Inflammatory macrophage treated with lipopolysaccharide for 4 hours (primary cell): ENCODE data around the gene P2RY6.

Experiments
- DNase-seq: peaks from one replicate; pipeline ENCODE4 v3.0.0-alpha.2; 2020

Gene P2RY6

GRCh38 chr11:73320763-73321603, 48.8 kb downstream of the P2RY6 start:
- peak; percentile 21 for DNase-seq

- no peak for DNase-seq
Measured at GRCh38 chr11:73321604-73322381, 49.7 kb downstream of the P2RY6 start.

GRCh38 chr11:73322382-73323306, 50.5 kb downstream of the P2RY6 start:
- DNase-seq, result no peak

GRCh38 chr11:73323464-73323863, 51.3 kb downstream of the P2RY6 start:
- no peak for DNase-seq

GRCh38 chr11:73324116-73324515, 52.0 kb downstream of the P2RY6 start:
- no peak for DNase-seq

GRCh38 chr11:73324665-73325035, 52.5 kb downstream of the P2RY6 start:
- DNase-seq, result no peak

- DNase-seq, result no peak
Measured at GRCh38 chr11:73325036-73325981, 53.2 kb downstream of the P2RY6 start.

- DNase-seq, result no peak
Measured at GRCh38 chr11:73326929-73327811, 55.0 kb downstream of the P2RY6 start.

GRCh38 chr11:73327812-73328364, 55.8 kb downstream of the P2RY6 start:
- DNase-seq, result no peak

- DNase-seq, result peak; percentile 26
Measured at GRCh38 chr11:73330569-73331093, 58.5 kb downstream of the P2RY6 start.

GRCh38 chr11:73331138-73331916, 59.2 kb downstream of the P2RY6 start:
- DNase-seq, result no peak

GRCh38 chr11:73333173-73333572, 61.0 kb downstream of the P2RY6 start:
- no peak for DNase-seq

- DNase-seq, result no peak
Measured at GRCh38 chr11:73333640-73334383, 61.7 kb downstream of the P2RY6 start.

GRCh38 chr11:73334384-73335203, 62.5 kb downstream of the P2RY6 start:
- peak; percentile 16 for DNase-seq

- peak; percentile 71 for DNase-seq
Measured at GRCh38 chr11:73335204-73335923, 63.2 kb downstream of the P2RY6 start.

- DNase-seq, result no peak
Measured at GRCh38 chr11:73337846-73338245, 65.7 kb downstream of the P2RY6 start.

GRCh38 chr11:73338279-73338678, 66.1 kb downstream of the P2RY6 start:
- DNase-seq, result no peak
